COR-L47 (cell line): Measurements from ENCODE around the gene PIAS2.
A peak's percentile ranks its signal among the peaks of the same experiment; 100 is the strongest.

Source experiments
- DNase-seq: peaks from one replicate; lab custom pipeline; 2025; lab: John Stamatoyannopoulos, UW

PIAS2 gene

GRCh38 chr18:46759890-46760289, 157.4 kb downstream of the PIAS2 start:
- peak; percentile 85 for DNase-seq

DNA sequence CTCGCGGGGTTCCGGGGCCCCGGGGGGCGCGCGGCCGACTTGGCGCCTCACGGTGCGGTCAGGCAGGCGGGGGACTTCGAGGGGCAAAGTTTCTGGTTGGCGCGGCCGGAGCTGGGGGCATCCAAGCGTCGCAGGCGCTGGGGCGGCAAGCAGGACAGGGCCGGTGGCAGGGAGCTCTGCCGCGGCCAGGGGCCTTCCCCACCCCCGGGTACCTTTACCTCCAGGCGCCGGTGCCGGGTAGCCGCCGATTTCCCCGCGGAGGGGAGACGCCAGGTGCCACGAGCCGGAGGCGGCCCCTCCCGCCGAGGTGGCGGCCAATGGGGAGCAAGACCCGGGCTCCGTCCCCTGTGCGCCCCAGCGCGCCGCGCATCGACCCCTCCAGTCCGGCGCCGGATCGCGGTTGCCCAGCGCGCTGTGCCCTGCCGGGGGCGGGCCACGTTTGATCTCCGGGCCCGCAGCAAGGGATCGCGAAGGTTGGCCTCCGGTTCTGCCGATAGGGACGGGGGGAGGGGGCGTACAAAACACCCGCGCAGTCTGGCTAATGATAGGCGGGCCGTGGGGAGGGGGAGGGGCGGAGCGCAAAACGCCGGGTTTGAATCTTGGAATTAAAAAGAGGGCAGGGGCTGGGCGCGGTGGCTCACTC, 160.6 kb downstream of the PIAS2 start, which contains the start of gene ST8SIA5:
ST8SIA5 (minus strand) TSS at position 495 of the 643 bp plus-strand sequence. CDS start 545 bp downstream, outside the sequence.
- peak; percentile 94 for DNase-seq

GRCh38 chr18:46756025-46756558, 161.2 kb downstream of the PIAS2 start:
- DNase-seq, result peak; percentile 34

- DNase-seq, result peak; percentile 56
Observed at GRCh38 chr18:46755315-46756024, 161.8 kb downstream of the PIAS2 start.

DNA sequence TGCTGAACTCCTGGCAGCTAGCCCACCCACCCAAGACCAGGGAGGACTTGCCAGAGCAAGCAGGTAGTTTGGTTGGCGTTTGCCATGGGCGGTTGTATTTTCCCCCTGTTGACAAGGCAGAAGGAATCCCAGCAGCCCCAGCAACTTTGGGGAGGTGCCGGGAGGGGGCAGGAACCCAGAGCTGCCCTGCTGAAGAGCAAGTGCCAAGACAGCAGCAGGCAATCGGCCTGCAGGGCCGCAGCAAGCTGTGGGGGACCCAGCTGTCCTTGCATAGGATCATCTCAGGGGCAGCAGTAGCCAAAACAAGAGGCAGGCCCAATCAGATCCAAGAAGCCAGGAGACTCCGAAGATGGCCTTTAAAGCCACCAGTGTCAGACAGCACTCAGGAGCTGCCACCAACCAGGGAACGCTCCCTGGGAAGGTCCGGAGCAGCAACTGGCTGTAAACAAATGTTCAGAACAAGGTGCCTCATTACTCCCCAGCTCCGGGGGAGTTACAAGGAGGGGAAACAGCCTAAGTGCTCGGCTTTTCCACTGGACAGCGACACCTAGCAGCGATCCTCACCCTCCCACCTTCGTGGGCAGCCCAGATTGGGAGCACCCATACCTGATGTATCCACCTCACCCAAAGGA, 162.5 kb downstream of the PIAS2 start:
- peak; percentile 81 for DNase-seq

DNA sequence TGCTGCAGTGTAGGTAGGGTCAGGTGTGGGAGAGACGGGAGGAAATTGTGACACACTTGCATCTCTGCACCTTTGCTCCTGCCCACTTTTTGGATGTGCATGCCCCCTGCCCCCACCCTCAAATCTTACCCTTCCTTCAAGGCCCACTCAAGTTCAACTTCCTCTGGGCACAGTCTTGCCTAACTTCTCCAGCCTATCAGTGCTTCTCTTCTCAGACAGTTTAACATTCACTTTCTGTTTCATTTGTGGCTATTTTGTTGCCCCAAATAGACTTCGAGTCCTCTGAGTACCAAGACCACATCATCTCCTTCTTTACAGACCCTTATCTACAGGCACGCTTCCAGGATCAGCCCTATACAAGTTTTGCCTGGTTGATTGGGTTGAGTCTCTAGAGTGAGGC, 163.1 kb downstream of the PIAS2 start:
- DNase-seq, result no peak
